HG02884 (cell line): ENCODE results near the gene CES2.
"Not testable (repeated sequence)": the region's sequence is repeated elsewhere in the genome, so short reads cannot be mapped to it uniquely, and the experiment has no call there.

Experiments used
- ATAC-seq: cut with Tn5 transposase; IDR thresholded peaks from one replicate; pipeline ENCODE4 v1.9.1; 2021; ENCODE audit warnings: mild to moderate bottlenecking, moderate library complexity; ENCODE audit not compliant: unreplicated experiment

The CES2 gene

DNA sequence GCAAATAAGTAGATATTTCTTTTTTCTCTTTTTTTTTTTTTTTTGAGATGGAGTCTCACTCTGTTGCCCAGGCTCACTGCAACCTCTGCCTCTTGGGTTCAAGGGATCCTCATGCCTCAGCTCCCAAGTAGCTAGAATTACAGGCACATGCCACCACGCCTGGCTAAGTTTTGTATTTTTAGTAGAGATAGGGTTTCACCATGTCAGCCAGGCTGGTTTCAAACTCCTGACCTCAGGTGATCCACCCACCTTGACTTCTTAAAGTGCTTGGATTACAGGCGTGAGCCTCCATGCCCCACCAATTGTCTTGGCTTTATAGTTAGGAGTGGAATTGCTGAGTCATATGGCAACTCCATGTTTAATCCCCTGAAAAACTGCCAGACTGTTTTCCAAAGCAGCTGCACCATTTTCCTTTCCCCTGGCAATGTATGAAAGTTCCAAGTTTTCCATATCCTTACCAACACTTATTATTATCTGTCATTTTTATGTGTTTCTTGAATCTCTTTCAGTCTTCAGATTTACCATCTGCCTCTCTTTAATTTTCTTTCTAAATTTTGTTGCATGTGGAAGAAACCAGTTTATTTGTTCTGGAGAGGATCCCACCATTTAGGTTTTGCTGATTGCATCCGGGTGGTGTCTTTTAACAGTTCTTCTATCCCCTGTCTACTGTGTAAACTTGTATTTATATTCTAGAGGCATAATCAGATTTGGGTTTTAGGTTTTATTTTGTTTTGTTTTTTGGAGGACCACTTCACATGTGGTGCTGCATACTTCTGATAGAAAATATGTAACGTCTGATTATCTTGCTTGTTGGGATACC is 15.9 kb downstream of the CES2 start:
- ATAC-seq, result no peak

DNA sequence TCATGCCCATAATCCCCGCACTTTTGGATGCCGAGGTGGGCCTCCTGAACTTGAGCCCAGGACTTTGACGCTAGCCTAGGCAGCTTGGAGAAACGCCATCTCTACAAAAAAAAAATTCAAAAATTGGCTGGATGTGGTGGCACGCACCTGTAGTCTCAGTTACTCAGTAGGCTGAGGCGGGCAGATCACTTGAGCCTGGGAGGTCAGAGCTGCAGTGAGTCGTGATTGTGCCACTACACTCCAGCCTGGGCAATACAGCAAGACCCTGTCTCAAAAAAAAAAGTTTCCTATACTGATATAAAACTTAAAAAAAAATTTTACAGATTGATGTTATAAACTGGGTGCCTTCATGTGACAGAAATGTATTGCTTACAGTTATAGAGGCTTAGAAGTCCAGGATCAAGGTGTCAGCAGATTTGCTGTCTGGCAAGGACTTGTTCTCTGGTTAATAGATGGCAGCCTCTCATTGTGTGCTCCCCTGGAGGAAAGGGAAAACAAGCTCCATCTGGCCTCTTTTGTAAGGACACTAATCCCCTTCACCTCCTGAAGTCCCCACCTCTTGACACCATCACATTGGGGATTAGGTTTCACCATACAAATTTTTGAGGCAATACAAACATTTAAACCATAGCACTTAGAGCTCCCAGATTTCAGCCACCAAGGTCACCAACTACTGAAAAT is 17.3 kb downstream of the CES2 start:
- ATAC-seq, result no peak

DNA sequence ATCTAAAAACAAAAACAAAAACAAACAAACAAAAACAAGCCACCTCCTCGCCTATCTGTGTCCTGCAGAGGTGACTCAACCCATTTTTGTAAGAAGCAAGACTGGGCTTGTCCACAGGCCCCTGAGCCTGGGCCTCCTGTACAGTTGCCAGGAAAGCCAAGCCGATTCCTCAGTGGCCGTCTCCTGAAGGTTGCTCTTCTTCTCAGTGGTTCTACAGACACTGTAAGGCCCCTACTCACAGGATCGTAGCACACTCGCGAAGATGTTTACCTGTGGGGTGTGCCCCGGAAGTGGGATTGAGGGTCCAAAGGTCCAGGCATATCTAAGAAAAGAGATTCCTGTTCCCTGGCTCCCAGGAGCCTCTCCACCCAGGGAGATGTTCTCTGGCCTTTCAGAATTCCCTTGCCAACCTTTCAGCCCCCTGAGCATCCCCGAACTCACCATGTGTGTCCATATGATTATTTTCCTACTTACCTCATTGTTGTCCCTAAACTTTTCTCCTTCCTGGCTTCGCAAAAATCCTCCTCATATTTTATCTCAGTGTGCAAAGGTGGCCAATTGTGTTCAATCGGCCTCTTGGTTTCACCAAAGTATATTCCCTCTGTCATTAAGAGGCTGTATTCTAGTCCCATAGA is 18.3 kb downstream of the CES2 start:
- ATAC-seq, result no peak

DNA sequence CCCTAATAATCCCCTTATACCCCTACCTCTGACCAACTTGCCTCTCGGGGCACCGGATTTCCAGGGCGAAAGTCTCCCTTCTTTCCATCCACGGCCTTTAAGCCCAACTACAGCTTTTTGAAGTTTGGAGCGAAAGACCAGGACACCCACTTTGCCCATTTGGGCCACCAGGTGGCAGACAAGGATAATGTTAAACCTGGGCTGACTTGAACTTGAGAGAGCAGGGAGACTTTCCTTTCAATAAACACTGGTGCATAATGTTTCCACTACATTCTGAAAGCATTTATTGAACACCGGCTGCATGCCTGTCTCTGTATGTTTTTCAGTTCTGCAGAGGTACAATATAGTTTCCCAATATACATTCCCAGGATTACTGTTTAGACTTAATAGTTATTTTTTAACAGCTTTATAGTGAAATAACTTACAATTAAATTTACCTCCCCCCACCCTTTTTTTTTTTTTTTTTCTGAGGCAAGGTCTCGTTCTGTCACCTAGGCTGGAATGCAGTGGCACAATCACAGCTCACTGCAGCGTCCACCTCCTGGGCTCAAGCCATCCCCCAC is 18.9 kb downstream of the CES2 start:
- ATAC-seq, result no peak

DNA sequence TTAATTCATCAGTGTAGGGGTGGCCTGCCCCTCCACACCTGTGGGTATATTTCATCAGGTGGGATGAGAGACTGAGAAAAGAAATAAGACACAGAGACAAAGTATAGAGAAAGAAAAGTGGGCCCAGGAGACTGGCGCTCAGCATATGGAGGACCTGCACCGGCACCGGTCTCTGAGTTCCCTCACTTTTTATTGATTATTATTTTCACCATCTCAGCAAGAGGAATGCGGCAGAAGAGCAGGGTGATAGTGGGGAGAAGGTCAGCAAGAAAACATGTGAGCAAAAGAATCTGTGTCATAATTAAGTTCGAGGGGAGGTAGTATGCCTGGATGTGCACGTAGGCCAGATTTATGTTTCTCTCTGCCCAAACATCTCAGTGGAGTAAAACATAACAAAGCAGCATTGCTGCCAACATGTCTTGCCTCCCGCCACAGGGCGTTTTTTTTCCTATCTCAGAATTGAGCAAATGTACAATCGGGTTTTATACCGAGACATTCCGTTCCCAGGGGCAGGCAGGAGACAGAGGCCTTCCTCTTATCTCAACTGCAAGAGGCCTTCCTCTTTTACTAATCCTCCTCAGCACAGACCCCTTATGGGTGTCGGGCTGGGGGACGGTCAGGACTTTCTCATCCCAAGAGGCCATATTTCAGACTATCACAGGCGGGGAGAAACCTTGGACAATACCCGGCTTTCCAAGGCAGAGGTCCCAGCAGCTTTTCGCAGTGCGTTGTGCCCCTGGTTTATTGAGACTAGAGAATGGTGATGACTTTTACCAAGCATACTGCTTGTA is 20.2 kb downstream of the CES2 start:
- not testable (repeated sequence) for ATAC-seq

DNA sequence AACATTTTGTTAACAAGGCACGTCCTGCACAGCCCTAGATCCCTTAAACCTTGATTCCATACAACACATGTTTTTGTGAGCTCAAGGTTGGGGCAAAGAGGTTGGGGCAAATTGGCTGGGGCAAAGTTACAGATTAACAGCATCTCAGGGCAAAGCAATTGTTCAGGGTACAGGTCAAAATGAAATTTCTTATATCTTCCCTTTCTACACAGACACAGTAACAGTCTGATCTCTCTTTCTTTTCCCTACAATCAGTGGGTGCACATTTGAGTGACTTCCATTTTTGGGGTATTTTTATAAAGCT is 20.8 kb downstream of the CES2 start:
- not testable (repeated sequence) for ATAC-seq

DNA sequence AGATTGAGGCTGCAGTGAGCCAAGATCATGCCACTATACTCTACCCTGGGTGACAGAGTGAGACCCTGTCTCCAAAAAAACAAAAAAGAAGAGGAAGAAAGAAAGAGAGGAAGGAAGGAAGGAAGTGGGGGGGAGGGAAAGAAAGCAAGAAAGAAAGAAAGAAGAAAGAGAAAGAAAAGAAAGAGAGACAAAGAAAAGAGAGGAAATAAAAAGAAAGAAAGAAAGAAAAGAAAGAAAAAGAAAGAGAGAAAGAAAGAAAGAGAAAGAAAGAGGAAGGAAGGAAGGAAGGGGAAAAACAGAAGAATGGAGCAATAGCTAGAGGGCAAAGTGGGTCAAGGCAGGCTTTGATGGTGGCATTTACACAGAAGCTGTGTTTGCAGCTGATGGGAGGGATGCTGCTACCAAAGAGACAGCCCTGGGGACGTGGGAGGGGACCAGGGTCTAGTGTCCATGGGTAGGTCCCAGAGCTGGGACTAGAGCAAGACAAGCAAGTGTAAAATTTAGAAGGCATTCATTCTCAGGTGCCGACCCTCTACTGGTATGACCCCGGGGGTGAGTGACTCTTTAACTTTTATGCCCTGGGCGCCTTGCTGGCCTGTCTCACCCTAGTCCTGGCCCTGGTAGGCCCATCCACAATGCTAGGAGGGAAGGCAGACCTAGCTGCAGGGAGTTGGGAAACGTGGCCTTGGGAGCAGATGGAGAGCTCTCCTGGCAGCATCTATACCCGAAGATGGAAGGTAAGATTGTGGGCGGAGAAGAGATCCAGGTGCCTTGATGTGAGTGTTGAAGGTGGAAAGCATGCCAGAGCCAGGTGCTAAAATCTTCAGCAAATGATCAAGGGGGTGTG is 23.8 kb downstream of the CES2 start:
- ATAC-seq, result no peak

DNA sequence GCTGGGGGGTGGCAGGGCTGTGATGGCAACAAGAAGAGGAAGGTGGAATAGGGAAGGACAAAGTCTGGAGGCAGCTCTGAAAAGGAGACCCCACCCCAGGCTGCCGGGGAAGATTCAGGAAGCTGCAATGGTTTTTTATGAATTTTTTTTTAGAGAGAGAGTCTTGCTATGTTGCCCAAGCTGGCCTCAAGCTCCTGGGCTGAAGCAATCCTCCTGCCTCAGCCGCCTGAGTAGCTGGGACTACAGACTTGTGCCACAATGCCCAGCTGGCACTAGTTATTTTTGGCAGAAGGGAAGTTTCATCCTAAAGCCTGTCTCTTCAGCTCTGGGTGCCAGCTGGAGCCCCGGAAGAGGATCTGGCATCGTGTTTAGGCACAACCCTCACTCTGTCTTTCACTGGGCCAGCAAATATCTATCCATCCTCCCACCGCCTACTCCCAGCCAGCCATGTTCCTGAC is 24.4 kb downstream of the CES2 start:
- ATAC-seq, result no peak

DNA sequence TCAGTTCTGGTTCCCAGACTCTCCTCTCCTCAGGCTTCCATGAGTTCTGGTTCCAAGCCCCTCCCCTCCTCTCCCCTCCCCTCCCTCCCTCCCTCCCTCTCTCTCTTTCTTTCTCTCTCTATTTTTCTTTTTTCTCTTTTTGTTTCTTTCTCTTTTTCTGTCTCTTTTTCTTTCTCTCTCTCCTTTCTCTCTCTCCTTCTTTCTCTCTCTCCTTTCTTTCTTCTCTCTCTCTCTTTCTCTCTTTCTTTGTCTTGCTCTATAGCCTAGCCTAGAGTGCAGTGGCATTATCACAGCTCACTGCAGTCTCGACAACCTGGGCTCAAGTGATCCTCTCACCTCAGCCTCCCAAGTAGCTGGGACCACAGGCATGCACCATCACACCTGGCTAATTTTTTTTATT is 25.0 kb downstream of the CES2 start:
- no peak for ATAC-seq

DNA sequence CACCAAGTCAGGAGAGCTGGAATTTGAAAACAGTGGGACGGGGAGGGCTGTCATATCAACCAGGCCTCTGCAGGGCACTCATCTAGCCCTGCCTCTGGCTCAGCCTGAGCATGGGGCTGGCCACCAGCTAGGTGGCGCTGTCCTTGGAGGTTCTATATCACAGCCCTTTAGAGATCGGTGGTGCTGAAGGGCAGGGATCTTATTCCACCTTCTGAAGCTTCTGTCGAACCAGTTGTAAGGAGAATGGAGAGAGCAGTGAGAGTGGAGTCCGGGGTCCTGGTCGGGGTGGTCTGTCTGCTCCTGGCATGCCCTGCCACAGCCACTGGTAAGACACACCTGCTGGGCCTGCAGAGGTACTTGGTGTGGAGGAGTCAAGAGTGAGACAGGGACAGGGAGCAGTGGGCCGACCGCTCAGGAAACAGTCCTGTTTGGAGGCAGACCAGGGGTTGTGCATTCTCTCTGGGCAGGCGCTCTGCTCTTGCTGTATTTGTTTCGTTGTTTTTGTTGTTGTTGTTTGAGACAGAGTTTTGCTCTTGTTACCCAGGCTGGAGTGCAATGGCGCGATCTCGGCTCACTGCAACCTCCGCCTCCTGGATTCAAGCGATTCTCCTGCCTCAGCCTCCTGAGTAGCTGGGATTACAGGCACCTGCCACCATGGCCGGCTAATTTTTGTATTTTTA is 25.9 kb downstream of the CES2 start, which contains the start of gene CES3:
Gene CES3, plus strand, starts transcription at position 202 of the 680 bp plus-strand sequence. Its CDS starts 42 bp downstream, at position 244.
- ATAC-seq, result peak; percentile 74

DNA sequence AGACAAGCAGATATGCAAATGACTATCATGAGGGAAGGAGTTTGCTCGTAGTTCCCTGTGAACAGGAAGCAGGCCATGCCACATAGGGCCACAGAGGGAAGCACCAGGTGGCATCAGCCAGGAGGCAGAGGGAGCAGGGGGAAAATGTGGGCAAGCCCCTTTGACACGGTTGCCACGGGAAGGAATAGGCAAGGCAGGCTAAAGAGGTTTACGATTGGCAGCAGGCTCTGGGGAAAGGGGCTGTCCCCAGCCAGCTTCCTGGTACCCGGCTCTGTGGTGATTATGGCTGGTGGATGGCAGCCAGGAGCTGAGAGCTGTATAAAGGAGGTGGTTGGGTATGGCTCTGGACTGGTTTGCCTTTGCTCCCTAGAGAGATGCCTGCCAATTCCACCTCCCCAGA is 26.6 kb downstream of the CES2 start:
- no peak for ATAC-seq

DNA sequence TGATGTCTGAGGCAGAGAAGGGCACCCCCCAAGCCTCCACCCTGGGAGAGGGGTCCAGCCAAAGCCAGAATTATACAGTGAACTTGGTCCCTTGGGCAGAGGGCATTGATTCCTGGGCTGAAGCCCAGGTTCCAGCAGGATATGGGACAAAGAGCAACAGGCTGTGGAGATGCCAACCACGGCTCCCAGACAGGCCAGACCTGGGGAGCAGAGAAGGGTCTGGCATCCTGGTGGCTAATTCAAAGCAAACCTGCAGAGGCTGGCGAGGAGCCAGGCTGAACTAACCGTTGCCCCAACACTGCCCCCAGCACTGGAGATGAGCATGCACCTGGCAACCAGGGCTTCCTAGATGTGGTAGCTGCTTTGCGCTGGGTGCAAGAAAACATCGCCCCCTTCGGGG is 28.7 kb downstream of the CES2 start:
- no peak for ATAC-seq

DNA sequence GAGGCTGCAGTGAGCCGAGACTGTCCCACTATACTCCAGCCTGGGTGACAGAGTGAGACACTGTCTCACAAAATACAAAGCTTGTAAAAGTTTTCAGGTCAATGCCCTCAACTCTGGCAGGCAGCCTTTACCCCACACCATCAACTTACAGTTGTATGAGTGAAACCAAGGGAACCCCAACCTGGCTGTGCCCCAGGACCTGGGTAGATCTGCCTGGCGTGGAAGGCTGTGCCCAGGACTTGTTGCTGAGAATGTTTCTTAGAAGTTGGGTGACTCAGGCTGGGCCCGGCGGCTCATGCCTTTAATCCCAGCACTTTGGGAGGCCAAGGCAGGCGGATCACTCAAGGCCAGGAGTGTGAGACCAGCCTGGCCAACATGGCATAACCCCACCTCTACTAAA is 33.5 kb downstream of the CES2 start:
- ATAC-seq, result no peak

DNA sequence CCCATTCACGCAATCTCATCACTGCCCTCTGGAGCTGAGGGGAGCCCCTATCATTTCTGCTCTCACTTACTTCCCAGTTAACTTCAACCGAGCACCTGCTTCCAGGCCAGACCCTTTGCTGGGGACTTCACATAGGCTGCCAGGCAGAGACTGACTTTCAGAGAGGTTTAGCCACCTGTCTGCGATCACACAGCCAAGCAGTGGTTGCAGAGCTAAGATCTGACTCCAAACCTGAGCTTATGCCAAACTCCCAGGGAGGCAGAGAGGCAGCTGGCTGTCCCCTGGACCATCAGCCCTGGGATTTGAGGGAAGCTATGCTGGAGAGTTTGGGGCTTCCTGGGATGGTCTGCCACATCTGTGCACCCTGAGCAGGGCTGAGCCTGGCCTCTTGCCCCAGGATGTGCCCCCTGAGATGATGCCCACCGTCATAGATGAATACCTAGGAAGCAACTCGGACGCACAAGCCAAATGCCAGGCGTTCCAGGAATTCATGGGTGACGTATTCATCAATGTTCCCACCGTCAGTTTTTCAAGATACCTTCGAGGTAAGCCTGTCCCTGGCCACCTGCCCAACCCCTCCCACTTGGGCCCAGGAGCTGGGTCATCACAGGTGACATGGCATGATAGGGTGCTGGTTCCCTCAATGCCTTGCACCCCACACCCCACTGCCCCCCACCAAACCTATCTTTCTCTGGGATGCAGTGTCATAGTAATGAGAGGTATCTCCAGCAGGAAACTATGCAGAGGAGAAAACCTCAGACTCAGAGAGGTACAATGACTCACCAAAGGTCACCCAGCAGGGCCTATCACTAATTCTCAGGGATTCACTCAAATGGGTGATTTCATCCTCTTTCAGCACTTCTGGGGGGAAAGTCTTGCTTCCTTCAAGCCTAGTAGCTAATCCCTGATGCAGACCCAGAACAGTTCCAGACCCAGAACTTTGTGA is 35.7 kb downstream of the CES2 start:
- no peak for ATAC-seq

DNA sequence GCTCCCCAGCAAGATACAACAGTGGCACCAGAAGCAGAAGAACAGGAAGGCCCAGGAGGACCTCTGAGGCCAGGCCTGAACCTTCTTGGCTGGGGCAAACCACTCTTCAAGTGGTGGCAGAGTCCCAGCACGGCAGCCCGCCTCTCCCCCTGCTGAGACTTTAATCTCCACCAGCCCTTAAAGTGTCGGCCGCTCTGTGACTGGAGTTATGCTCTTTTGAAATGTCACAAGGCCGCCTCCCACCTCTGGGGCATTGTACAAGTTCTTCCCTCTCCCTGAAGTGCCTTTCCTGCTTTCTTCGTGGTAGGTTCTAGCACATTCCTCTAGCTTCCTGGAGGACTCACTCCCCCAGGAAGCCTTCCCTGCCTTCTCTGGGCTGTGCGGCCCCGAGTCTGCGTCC is 37.7 kb downstream of the CES2 start:
- no peak for ATAC-seq

DNA sequence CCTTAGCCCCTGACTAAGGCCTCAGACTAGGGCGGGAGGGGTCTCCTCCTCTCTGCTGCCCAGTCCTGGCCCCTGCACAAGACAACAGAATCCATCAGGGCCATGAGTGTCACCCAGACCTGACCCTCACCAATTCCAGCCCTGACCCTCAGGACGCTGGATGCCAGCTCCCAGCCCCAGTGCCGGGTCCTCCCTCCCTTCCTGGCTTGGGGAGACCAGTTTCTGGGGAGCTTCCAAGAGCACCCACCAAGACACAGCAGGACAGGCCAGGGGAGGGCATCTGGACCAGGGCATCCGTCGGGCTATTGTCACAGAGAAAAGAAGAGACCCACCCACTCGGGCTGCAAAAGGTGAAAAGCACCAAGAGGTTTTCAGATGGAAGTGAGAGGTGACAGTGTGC is 38.4 kb downstream of the CES2 start:
- ATAC-seq, result no peak

DNA sequence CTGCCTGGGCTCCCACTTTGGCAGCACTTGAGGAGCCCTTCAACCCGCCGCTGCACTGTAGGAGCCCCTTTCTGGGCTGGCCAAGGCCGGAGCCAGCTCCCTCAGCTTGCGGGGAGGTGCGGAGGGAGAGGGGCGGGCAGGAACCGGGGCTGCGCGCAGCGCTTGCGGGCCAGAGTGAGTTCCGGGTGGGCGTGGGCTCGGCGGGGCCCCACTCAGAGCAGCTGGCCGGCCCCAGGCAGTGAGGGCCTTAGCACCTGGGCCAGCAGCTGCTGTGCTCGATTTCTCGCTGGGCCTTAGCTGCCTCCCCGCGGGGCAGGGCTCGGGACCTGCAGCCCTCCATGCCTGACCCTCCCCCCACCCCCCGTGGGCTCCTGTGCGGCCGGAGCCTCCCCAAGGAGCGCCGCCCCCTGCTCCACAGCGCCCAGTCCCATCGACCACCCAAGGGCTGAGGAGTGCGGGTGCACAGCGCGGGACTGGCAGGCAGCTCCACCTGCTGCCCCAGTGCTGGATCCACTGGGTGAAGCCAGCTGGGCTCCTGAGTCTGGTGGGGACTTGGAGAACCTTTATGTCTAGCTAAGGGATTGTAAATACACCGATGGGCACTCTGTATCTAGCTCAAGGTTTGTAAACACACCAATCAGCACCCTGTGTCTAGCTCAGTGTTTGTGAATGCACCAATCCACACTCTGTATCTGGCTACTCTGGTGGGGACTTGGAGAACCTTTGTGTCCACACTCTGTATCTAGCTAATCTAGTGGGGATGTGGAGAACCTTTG is 39.0 kb downstream of the CES2 start:
- not testable (repeated sequence) for ATAC-seq

DNA sequence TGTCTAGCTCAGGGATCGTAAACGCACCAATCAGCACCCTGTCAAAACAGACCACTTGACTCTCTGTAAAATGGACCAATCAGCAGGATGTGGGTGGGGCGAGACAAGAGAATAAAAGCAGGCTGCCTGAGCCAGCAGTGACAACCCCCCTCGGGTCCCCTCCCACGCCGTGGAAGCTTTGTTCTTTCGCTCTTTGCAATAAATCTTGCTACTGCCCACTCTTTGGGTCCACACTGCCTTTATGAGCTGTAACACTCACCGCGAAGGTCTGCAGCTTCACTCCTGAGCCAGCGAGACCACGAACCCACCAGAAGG is 39.6 kb downstream of the CES2 start:
- not testable (repeated sequence) for ATAC-seq
